Measurements from ENCODE around the gene SMIM13.

The SMIM13 gene

GRCh38 chr6:11094411-11094851 is 797 bp downstream of the SMIM13 start:
- peak overlapping the region; percentile 97 for H3K4me3 ChIP-seq (ENCODE audit: low read length)
- DNase-seq (ENCODE audit: low read depth) = peak; percentile 42
- TF ChIP-seq CTCF (conservative IDR thresholded peaks at IDR 0.05; ENCODE audit: low read length) = no peak

- no peak for DNase-seq (ENCODE audit: low read depth)
- peak overlapping the region; percentile 97 for H3K4me3 ChIP-seq (ENCODE audit: low read length)
- no peak for TF ChIP-seq CTCF (conservative IDR thresholded peaks at IDR 0.05; ENCODE audit: low read length)
Observed at GRCh38 chr6:11094941-11095340, 1.3 kb downstream of the SMIM13 start.

GRCh38 chr6:11096109-11096508 is 2.5 kb downstream of the SMIM13 start:
- H3K4me3 ChIP-seq (ENCODE audit: low read length) = no peak overlapping the region
- TF ChIP-seq CTCF (conservative IDR thresholded peaks at IDR 0.05; ENCODE audit: low read length) = no peak

GRCh38 chr6:11097476-11097875 is 3.8 kb downstream of the SMIM13 start:
- H3K4me3 ChIP-seq (ENCODE audit: low read length) = no peak overlapping the region
- DNase-seq (ENCODE audit: low read depth) = no peak
- no peak for TF ChIP-seq CTCF (conservative IDR thresholded peaks at IDR 0.05; ENCODE audit: low read length)

More at GRCh38 chr6:11096109-11096508, 2.5 kb downstream of the SMIM13 start:
- peak; percentile 73 for DNase-seq (ENCODE audit: low read depth)

- no peak for DNase-seq (ENCODE audit: low read depth)
- no peak overlapping the region for H3K4me3 ChIP-seq (ENCODE audit: low read length)
- TF ChIP-seq CTCF (conservative IDR thresholded peaks at IDR 0.05; ENCODE audit: low read length) = no peak
Observed at GRCh38 chr6:11098004-11098403, 4.4 kb downstream of the SMIM13 start.

GRCh38 chr6:11101417-11101816 is 7.8 kb downstream of the SMIM13 start:
- no peak for TF ChIP-seq CTCF (conservative IDR thresholded peaks at IDR 0.05; ENCODE audit: low read length)
- no peak for DNase-seq (ENCODE audit: low read depth)
- no peak overlapping the region for H3K4me3 ChIP-seq (ENCODE audit: low read length)

- no peak for DNase-seq (ENCODE audit: low read depth)
- H3K4me3 ChIP-seq (ENCODE audit: low read length) = no peak overlapping the region
- TF ChIP-seq CTCF (conservative IDR thresholded peaks at IDR 0.05; ENCODE audit: low read length) = no peak
Observed at GRCh38 chr6:11103065-11103464, 9.4 kb downstream of the SMIM13 start.
